Endothelial cell of umbilical vein (primary cell): ENCODE results near the gene LILRB3.

ENCODE experiments used
- EZH2 ChIP-seq: IDR thresholded peaks from 2 replicates; pipeline ENCODE4 v1.6.1; 2012; ENCODE audit warnings: borderline replicate concordance, low read depth, mild to moderate bottlenecking, moderate library complexity, low read length, inconsistent platforms; ENCODE audit not compliant: severe bottlenecking
- FOS ChIP-seq: IDR thresholded peaks from 2 replicates; pipeline ENCODE4 v1.6.1; 2011; ENCODE audit warnings: mild to moderate bottlenecking, low read length, moderate library complexity, borderline replicate concordance; ENCODE audit not compliant: insufficient read depth
- GATA2 ChIP-seq: IDR thresholded peaks from 2 replicates; pipeline ENCODE4 v1.7.0; 2011; ENCODE audit warnings: low read depth, mild to moderate bottlenecking, moderate library complexity, mixed read lengths, low read length; ENCODE audit not compliant: insufficient read length, insufficient read depth
- JUN ChIP-seq: IDR thresholded peaks from 2 replicates; pipeline ENCODE4 v1.6.1; 2011; ENCODE audit warnings: borderline replicate concordance, low read depth; ENCODE audit not compliant: insufficient read length, insufficient read depth
- MYC ChIP-seq: IDR thresholded peaks from one replicate; pipeline ENCODE4 v1.6.1; 2011; ENCODE audit warnings: mild to moderate bottlenecking, low read depth, low read length
- POLR2A ChIP-seq: IDR thresholded peaks from 2 replicates; pipeline ENCODE4 v1.6.1; 2012; ENCODE audit warnings: low read depth, mild to moderate bottlenecking, control low read depth, low read length
- POLR2AphosphoS5 ChIP-seq: IDR thresholded peaks from 2 replicates; pipeline ENCODE4 v1.6.1; 2012; ENCODE audit warnings: low read depth, mild to moderate bottlenecking, control low read depth, low read length, moderate library complexity; ENCODE audit not compliant: insufficient read depth
- TF ChIP-seq, protein P1 (sequence below), 2 donors: IDR thresholded peaks; 1 replicate in 1 of 2; 2 replicates in 1 of 2; pipeline ENCODE4 v1.5.1; 2011; ENCODE audit warnings: low read length in 2 of 2, mild to moderate bottlenecking in 2 of 2, moderate library complexity in 2 of 2, control low read depth in 1 of 2, inconsistent platforms in 1 of 2, low read depth in 1 of 2; ENCODE audit not compliant: insufficient read depth in 1 of 2; ENCODE audit errors: extremely low read depth in 1 of 2
- TF ChIP-seq, protein P2 (sequence below): IDR thresholded peaks from 2 replicates; pipeline ENCODE4 v1.6.1; 2011; ENCODE audit not compliant: insufficient read depth, insufficient read length

DNA sequence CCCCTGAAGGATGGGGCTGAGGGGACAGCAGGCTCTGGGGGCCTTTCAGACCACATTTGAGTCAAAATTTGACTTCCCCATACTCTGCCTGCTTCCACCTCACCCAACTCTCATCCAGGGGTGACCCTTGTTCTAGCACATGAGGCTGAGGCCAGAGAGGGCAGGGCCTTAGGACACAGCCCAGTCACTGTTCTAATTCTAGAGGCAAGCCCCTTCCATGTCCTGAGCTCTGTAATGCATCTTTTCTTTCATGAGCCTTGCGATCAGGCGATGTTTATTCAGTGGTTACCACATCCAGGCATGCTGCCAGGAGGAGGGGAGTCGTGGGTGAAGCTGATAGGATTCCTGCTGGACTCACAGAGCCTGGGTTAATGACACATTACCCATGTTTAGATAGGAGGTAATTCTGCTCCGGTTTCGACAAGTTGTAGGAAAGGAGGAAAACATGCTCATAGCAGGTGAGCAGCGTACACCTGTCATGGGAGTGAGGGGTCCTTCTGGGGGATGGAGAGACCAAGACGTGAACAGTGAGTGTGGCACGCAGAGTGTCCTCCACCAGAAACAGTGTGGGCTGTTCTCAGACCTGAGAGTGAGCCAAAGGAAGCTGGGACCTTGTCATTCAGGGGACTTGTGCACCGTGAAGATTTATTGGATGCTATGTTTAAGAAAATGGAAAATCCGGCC is 12.9 kb downstream of the LILRB3 start:
- TF ChIP-seq POLR2A = peak; percentile 7
- TF ChIP-seq, protein P1, sequence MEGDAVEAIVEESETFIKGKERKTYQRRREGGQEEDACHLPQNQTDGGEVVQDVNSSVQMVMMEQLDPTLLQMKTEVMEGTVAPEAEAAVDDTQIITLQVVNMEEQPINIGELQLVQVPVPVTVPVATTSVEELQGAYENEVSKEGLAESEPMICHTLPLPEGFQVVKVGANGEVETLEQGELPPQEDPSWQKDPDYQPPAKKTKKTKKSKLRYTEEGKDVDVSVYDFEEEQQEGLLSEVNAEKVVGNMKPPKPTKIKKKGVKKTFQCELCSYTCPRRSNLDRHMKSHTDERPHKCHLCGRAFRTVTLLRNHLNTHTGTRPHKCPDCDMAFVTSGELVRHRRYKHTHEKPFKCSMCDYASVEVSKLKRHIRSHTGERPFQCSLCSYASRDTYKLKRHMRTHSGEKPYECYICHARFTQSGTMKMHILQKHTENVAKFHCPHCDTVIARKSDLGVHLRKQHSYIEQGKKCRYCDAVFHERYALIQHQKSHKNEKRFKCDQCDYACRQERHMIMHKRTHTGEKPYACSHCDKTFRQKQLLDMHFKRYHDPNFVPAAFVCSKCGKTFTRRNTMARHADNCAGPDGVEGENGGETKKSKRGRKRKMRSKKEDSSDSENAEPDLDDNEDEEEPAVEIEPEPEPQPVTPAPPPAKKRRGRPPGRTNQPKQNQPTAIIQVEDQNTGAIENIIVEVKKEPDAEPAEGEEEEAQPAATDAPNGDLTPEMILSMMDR (IDR thresholded peaks at IDR 0.05; ENCODE audit: extremely low read depth in 1 of 2, insufficient read depth in 1 of 2, low read depth in 1 of 2, low read length in 2 of 2) = no peak
- TF ChIP-seq, protein P2, sequence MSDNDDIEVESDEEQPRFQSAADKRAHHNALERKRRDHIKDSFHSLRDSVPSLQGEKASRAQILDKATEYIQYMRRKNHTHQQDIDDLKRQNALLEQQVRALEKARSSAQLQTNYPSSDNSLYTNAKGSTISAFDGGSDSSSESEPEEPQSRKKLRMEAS = no peak
- TF ChIP-seq EZH2 = no peak
- TF ChIP-seq POLR2AphosphoS5 = peak; percentile 65
- no peak for TF ChIP-seq MYC
- no peak for TF ChIP-seq GATA2
- TF ChIP-seq JUN = peak; percentile 28
- no peak for TF ChIP-seq FOS
